NCI-H82 treated with DMSO at 0.1 percent for 48 hours (cell line): ENCODE data around the gene CASTOR1.

Experiments used
- DNase-seq: peaks from one replicate; lab custom pipeline; 2025; ENCODE audit not compliant: unreplicated experiment; lab: John Stamatoyannopoulos, UW

Gene CASTOR1

DNA sequence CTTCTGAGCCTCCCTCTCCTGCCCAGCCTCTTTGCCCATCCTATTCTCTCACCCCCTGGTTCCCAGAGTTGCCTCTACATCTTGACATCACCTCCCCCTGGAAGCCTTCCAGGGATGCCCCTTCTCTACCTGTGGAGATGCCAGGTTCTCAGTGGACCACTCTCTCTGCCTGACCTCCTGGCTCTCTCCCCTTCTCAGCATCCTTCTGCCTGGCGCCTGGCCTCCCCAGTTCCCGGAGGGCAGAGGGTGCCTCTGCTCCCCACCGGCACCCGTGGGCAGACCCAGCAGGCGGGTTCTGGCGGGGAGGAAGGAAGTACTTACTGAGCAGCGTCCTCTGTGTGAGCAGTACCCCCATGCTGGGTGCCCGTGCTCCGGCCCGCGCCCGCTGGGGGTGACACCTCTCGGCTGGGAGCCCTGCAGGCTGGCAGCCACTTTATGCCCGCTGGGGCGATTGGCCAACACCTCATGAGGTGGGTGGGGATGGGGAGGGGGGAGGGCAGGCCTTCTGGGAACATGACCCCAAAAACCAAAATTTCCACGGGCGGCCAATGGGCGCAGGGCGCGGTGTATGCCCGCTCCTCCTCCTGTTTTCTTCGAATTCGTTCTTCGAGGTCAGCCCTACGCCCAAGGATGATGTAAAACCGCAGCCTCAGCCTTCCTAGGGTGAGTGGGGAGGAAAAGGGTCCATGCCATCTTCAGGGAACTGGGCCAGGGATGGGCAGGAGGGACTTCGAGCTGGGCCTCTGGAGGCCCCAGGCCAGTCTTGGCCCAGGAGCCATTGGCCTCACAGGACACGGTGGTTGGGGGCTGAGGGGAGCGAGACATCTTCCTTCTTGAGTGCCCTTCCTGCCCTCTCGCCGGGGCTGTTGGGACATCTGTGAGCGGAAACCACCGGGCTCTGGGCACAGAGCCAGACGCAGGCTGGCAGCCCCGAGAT, 22.6 kb downstream of the CASTOR1 start, which contains the start of gene OSM:
Gene OSM (minus strand): TSS at position 407 of the 937 bp plus-strand sequence. CDS start 52 bp downstream, at position 355.
- DNase-seq, result no peak

- no peak for DNase-seq
These were observed 23.4 kb downstream of the CASTOR1 start for GRCh38 chr22:30265823-30266444.

GRCh38 chr22:30265131-30265720, 24.1 kb downstream of the CASTOR1 start:
- DNase-seq, result no peak

DNA sequence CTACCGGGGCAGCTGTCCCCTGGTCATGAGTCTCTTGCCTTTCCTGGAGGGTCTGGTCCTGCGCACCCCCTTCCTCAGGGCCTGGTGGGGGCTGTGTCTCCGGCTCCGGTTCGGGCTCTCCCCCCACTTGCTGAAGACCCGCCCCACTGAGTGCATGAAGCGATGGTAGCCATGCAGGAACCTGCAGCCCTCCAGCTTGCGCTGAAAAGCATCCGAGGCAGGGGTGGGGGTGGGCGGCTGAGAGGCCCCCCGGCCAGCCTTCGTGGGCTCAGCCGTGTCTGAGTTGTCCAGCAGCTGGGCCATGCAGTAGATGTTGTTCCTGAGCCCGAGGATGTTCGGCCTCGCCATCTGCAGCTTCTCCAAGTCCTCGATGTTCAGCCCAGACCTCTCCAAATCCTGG, 25.4 kb downstream of the CASTOR1 start:
- no peak for DNase-seq

DNA sequence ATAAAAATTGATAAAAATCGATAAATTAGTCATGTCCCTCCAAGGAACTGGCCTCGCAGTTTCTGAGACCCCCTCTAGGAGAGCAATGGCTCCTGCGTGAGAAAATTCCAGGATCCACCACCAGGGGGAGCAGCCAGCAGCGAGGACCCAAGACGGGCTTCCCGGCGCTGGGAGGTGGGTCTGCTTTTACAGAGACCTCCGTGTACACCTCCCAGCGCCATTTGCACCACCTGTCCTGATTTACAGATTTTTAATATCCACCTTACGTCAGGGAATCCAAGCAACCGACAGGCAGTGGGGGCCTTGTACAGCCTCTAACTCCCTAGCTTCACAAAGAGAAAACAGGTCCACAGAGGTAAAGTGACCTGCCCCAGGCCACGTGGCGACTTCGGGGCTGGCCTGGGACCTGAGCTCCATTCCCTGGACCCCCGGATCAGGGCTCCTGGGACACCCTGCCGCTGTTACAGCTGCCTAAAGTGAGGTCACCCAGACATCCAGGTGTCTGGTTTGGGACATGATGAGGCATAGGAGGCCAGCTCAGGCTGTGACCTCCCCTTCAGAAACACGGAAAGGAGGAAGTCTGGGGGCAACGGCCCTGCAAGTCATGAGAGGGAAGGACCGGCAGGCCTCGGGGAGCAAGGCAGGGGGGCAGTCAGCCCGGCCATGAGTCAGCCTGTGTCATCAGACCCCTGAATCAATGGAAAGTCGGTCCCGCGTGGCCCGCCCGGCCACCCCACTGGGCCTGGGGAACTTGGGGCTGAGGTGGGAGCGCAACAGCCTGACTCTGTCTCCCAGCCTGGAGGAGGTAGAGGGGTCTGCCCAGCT, 26.2 kb downstream of the CASTOR1 start:
- peak; percentile 4 for DNase-seq

DNA sequence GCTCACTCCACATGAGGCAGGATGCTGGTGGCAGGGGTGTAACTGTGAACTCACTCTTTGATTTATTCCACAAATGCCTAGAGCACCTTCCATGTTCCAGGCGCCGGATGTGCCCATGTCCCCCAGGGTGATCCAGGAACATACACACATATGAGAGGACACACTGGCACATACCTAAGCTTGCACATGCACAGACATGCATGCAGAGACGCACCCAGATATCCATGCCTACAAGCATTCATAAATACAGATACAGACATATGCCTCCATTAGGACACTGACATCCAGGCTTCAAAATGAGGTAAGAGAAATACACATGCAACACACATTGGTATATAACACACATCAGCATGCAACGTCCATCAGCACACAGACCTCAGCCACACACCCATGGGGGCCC, 27.2 kb downstream of the CASTOR1 start:
- no peak for DNase-seq

GRCh38 chr22:30261134-30261533, 28.2 kb downstream of the CASTOR1 start:
- DNase-seq, result no peak

DNA sequence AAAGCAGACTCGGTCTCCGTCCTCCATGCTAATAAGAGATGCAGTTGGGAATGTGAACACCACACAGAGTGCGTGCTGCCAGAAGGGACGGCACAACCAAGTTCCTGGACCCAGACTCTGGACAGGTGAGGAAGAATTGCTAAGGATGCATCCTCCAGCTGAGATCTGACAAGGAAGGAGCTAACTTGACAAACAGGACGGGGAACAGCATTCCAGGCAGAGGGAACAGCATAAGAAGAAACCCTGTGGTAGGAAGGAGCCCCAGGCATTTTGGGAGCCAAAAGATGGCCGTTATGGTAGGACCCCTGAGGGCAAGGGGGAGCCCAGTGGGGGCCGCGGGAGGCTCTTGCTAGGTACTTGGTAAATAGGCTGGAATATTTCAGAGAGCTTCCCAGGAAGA, 28.6 kb downstream of the CASTOR1 start:
- no peak for DNase-seq

DNA sequence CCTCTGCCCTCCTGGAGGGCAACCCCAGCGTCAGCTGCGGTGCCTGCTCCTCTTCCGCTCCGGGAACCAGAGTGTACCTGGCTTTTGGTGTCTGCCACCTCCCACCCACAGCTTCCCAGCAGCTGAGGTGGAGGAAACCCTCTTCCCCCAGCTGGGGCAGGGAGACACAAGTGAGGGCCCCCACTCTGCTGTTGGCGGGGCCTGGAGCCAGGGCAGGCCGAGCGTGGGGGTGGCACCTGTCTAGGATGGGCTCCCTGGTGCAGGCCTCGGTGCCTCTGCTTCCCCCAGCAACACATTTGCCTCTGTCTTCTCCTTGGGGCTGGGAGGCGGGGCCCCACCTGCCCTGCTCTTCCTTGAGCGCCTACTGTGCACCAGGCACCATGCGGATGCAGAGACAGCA, 29.0 kb downstream of the CASTOR1 start:
- DNase-seq, result no peak

- DNase-seq, result no peak
These were observed 35.0 kb downstream of the CASTOR1 start for GRCh38 chr22:30254314-30254713.

DNA sequence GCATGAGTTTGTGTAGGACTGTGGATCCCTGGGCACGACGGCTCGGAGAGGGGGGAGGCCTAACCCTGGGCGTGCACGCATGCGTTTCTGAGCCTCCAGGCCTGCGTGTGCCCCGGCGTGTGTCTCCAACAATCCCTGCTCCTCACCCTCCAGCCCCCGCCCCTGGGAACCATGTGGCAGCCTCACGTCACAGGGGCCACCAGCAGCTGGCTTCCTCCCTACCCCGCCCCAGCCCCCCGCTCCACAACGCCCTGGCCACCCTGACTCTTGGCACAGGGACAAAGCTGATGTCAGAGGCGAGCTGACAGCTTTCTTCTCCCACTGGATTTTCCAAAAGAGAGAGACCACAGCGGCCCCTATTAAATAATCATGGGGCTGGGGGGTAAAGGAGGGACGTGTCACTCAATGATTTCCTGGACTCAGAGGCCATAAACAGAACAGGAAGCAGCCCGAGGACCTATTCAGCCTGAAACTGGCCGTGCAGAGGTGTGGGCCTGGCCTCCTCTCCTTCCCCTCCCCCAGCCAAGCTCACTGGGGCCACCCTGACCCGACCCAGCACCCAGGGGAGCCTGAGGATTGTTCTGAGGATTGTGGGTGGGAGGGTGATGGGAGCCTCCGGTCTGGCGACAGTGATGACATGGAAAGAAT, 36.0 kb downstream of the CASTOR1 start:
- DNase-seq, result peak; percentile 23

GRCh38 chr22:30252411-30253204, 36.7 kb downstream of the CASTOR1 start:
- DNase-seq, result no peak

- no peak for DNase-seq
These were observed 37.6 kb downstream of the CASTOR1 start for GRCh38 chr22:30251711-30252110.

GRCh38 chr22:30250661-30251267, 38.5 kb downstream of the CASTOR1 start:
- DNase-seq, result no peak

- no peak for DNase-seq
These were observed 39.2 kb downstream of the CASTOR1 start for GRCh38 chr22:30250039-30250565.

DNA sequence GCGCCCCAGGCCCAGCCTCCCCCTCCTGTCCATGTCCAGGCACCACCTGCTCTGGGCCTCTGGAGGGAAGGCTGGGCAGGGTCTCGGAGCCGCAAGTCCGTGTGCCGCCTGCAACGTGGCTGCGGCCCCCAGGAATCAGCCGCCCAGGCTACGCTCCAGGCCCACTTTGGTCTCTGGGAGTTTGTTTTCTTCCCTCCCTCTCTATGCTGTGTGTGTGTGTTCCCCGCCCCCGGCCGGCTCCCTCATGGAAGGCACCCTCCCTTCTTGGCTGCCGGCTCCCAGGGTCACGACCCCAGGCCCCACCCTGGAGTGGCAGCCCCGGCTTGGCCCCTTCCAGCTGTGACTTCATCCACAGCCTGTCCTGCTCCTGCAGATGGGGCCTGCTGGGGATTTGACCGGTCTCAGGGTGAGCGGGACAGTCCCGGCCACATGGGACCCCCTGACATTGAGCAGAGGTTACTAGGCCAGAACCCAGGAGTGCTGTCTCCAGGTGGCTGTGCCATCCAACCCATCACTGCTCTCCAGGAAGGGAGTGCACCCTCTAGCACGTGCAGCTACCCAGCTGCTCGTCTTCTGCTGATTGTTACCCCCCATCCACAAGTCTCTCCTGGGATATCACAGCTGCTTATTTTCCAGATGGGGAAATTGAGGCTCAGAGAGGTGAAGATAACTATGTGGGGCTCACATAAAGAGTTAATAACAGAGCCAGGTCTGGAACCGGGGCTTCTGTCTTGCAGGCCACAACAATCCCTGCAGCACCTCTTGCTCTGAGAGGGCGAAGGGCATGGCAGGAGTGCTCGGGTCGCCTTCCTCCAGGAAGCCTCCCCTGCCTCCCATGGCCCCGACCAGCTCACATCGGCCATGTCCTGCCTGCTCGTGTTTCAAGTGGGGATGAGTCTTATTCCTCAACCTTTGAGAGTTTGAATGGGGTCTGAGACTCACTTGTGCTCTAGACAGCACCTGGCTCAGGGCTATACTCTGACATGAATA, 40.0 kb downstream of the CASTOR1 start:
- DNase-seq, result no peak

DNA sequence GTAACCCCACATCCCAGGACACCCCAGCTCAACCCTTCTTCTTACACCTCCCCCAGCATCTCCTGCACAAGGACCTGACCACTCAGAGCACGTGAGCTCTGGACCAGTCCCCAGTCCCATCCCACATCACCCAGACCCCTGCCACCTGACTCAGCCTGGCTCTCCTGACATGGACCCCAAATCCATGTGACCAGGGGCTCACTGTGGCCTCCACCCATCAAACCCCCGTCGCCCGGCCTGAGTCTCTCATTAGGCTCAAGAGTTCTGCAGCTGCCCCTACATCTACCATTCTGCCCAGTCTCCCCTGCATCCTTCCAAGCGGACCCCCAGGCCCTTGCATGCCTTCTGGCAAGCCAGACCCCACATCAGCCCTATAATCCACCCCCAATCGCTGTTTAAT, 40.8 kb downstream of the CASTOR1 start:
- DNase-seq, result no peak

- no peak for DNase-seq
These were observed 41.3 kb downstream of the CASTOR1 start for GRCh38 chr22:30247974-30248373.
